ENCODE results near the gene GPATCH3.

DNA sequence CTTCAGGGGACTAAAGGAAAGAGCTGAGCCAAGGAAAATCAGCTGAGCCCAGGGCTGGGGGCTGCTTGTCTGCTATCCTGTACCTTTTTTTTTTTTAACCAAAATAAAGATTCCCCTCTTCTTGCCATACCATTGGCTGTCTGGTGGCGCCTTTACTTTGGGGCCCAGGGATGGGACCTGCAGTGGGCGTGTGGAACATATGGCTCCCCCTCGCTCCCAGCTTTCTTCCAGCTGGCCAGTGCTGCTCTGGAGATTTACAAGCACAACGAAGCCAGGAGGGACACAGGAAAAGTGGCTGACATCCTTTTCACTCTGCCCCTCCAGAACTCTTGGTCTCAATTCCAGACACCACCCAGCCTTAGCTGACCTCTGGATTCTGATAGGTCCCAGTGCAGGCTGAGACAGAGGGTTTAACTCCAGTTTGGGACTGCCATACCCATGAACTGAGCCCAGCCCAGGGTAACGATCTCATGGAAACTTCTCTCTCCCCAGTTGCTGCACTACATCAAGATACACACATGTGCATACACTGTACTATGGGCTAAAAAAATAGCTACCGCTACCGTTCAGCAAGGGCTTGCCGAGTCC, 42.7 kb downstream of the GPATCH3 start:
- TF ChIP-seq, protein P1, sequence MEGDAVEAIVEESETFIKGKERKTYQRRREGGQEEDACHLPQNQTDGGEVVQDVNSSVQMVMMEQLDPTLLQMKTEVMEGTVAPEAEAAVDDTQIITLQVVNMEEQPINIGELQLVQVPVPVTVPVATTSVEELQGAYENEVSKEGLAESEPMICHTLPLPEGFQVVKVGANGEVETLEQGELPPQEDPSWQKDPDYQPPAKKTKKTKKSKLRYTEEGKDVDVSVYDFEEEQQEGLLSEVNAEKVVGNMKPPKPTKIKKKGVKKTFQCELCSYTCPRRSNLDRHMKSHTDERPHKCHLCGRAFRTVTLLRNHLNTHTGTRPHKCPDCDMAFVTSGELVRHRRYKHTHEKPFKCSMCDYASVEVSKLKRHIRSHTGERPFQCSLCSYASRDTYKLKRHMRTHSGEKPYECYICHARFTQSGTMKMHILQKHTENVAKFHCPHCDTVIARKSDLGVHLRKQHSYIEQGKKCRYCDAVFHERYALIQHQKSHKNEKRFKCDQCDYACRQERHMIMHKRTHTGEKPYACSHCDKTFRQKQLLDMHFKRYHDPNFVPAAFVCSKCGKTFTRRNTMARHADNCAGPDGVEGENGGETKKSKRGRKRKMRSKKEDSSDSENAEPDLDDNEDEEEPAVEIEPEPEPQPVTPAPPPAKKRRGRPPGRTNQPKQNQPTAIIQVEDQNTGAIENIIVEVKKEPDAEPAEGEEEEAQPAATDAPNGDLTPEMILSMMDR (IDR thresholded peaks at IDR 0.05), result no peak
- no peak for TF ChIP-seq EZH2 (IDR thresholded peaks at IDR 0.05)
- TF ChIP-seq EZH2phosphoT487 (IDR thresholded peaks at IDR 0.05), result no peak

All from neural progenitor cell (in vitro differentiated cells).